GM21423 (cell line): ENCODE data around the gene EIF4A2.
A peak's percentile ranks its signal among the peaks of the same experiment; 100 is the strongest.
"Not testable (repeated sequence)": the region's sequence is repeated elsewhere in the genome, so short reads cannot be mapped to it uniquely, and the experiment has no call there.

ENCODE experiments used
- ATAC-seq: cut with Tn5 transposase; IDR thresholded peaks from one replicate; pipeline ENCODE4 v1.9.1; 2021; ENCODE audit warnings: mild to moderate bottlenecking, moderate library complexity; ENCODE audit not compliant: unreplicated experiment

EIF4A2 gene

GRCh38 chr3:186818956-186819355 is 35.6 kb downstream of the EIF4A2 start:
- no peak for ATAC-seq

GRCh38 chr3:186821429-186822387 is 38.3 kb downstream of the EIF4A2 start:
- no peak for ATAC-seq

- not testable (repeated sequence) for ATAC-seq
Observed at GRCh38 chr3:186822388-186822759, 39.0 kb downstream of the EIF4A2 start.

DNA sequence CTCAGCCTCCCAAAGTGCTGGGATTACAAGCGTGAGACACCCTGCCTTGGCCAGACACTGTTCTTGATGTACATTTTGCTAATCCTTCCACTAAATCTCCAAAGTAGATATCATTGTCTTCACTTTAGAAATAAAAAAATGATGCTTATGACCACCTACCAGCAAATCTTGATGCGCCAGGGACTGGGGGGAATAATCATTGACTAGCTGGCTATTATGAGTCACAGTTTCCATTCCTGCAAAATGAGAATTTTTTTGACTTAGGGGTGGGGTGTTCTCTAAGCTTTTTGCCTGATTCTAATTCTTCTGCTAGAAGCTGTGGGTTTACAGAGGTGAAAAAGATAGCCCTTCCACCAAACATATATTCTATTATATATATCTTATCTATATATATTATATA is 40.0 kb downstream of the EIF4A2 start:
- no peak for ATAC-seq

GRCh38 chr3:186824430-186825139 is 41.2 kb downstream of the EIF4A2 start:
- ATAC-seq, result no peak

DNA sequence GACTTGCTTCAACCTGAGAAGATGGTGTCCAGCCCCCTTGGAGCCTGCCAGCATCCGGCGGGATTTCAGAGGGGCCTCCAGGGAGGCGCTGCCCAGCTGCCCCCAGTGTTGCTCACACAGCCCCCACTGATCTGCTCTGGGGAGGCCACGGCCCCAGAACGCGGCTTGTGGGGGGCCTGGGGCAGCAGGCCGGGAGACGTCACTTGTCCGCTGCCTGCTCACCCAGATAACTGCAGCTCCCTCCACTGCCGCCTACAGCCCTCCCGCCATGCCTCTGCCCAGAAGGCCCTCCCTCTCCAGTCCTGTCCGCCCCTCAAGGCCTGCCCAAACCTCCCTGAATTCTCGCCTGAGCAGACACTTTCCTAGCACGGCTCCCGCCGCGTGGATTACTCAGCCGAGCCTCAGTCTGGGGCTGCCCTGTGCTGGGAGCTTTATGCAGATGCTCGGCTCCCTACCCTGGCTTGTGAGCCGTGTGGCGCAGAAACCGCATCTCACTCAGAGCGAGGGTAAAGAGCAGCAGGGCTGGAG is 42.0 kb downstream of the EIF4A2 start:
- ATAC-seq, result no peak

DNA sequence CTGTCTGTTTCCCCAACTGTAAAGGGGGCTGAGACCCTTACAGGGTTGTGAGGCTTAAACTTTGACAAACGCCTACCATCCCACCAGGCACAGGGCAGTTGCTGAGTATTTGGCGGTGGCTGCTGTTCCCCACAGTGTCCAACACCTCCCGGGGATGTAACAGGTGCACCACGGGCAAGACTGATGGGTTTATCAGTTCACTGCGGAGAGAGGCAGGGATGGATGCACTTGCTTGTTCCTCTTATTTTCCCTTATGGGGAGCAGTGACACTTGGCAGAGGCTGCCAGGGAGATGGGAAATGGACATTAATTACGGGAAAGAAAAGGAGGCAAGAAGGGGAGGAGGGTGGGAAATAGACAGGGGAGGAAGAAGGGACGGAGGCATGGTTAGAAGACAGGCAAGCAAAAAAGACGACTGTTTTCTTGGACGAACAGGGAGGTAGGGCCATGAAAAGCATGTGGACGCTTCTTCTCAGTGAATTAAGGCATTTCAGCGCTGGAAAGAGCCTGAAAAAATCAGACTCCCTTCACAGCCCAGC is 42.6 kb downstream of the EIF4A2 start:
- ATAC-seq, result no peak

- no peak for ATAC-seq
Observed at GRCh38 chr3:186826410-186826975, 43.1 kb downstream of the EIF4A2 start.

- ATAC-seq, result peak; percentile 89
Observed at GRCh38 chr3:186826976-186827857, 43.8 kb downstream of the EIF4A2 start.

GRCh38 chr3:186828340-186828739 is 45.0 kb downstream of the EIF4A2 start:
- no peak for ATAC-seq

GRCh38 chr3:186831798-186832197 is 48.4 kb downstream of the EIF4A2 start:
- no peak for ATAC-seq

- ATAC-seq, result no peak
Observed at GRCh38 chr3:186832276-186832675, 48.9 kb downstream of the EIF4A2 start.
